ENCODE results near the gene ELSPBP1.

ELSPBP1 gene

DNA sequence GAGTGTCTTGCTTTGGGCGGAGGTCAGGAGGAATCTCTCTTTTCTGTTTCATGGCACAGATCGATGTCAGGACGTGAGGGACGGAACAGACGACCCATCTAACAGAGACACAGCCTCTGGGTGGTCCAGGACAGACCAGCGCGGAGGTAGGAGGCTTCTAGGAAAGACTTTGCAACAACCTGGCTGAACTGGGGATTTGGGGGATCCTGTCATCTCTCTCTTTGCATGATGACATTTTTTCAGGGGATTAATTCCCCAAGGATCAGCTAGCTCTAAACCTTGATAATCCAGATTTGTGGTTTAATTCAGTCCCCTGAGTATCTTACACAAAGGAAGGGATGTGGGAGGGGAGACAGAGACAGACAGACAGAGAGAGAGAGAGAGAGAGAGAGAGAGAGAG is 35.0 kb downstream of the ELSPBP1 start:
- no peak overlapping the region for H3K9ac ChIP-seq (ENCODE audit: low read length)
- no peaks in the 10 kb centered on the region for H3K27me3 ChIP-seq (ENCODE audit: low read length)
- no peak for TF ChIP-seq EZH2phosphoT487 (conservative IDR thresholded peaks at IDR 0.05; ENCODE audit: low read length)
- TF ChIP-seq CTCF (IDR thresholded peaks at IDR 0.05; ENCODE audit: insufficient read depth, low read length, poor library complexity, severe bottlenecking), result no peak
- H3F3A ChIP-seq (ENCODE audit: insufficient read depth), result no peaks in the 10 kb centered on the region
- no peaks in the 10 kb centered on the region for H3K36me3 ChIP-seq (ENCODE audit: low read length)
- H2AFZ ChIP-seq (ENCODE audit: low read depth, low read length, severe bottlenecking), result no peak overlapping the region
- no peak overlapping the region for H3K27ac ChIP-seq (ENCODE audit: low read depth, low read length)
- no peaks in the 10 kb centered on the region for H4K20me1 ChIP-seq (ENCODE audit: low read depth, low read length)
- H3K4me2 ChIP-seq (ENCODE audit: low read depth, low read length, poor library complexity, severe bottlenecking), result no peak overlapping the region
- no peaks in the 10 kb centered on the region for H3K9me3 ChIP-seq (ENCODE audit: insufficient read depth, low read length)
- H3K79me2 ChIP-seq (ENCODE audit: insufficient read depth, low read length), result no peaks in the 10 kb centered on the region
- no peaks in the 10 kb centered on the region for H3K9me2 ChIP-seq (replicated peaks; ENCODE audit: insufficient read depth, low read length)
- no peak overlapping the region for H3K4me3 ChIP-seq (ENCODE audit: insufficient read depth, low read length, poor library complexity, severe bottlenecking)

DNA sequence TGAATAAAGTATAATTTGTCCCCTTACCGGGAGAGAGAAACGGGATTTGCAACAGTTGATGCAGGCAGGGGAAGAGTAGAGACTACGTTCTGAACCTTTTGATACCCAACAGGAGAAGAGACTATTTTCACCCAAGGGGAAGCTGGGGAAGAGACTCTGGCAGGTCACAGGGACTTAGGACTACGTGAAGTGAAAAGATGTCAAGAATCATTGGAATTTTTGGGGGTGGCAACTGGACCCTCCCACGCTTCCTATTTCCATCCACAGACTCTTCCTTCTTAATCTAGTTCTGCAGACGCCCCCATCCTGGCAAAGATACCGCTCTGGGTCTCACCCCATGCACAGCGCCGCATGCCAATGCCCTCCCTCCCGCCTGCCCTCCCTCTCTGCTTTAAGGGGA is 35.6 kb downstream of the ELSPBP1 start:
- Histone ChIP-seq H3K27me3 (ENCODE audit: low read length) (no peaks in the 10 kb centered on the region), H3K79me2 (ENCODE audit: insufficient read depth, low read length) (no peaks in the 10 kb centered on the region), H3K9ac (ENCODE audit: low read length) (no peak overlapping the region), H3K9me2 (replicated peaks; ENCODE audit: insufficient read depth, low read length) (no peaks in the 10 kb centered on the region), H3K9me3 (ENCODE audit: insufficient read depth, low read length) (no peaks in the 10 kb centered on the region), H4K20me1 (ENCODE audit: low read depth, low read length) (no peaks in the 10 kb centered on the region), H3K4me2 (ENCODE audit: low read depth, low read length, poor library complexity, severe bottlenecking) (no peak overlapping the region), H3K27ac (ENCODE audit: low read depth, low read length) (no peak overlapping the region), H3F3A (ENCODE audit: insufficient read depth) (no peaks in the 10 kb centered on the region), H3K4me3 (ENCODE audit: insufficient read depth, low read length, poor library complexity, severe bottlenecking) (no peak overlapping the region), H3K36me3 (ENCODE audit: low read length) (no peaks in the 10 kb centered on the region), H2AFZ (ENCODE audit: low read depth, low read length, severe bottlenecking) (no peak overlapping the region)
- TF ChIP-seq EZH2phosphoT487 (conservative IDR thresholded peaks at IDR 0.05; ENCODE audit: low read length) (no peak), CTCF (IDR thresholded peaks at IDR 0.05; ENCODE audit: insufficient read depth, low read length, poor library complexity, severe bottlenecking) (no peak)

DNA sequence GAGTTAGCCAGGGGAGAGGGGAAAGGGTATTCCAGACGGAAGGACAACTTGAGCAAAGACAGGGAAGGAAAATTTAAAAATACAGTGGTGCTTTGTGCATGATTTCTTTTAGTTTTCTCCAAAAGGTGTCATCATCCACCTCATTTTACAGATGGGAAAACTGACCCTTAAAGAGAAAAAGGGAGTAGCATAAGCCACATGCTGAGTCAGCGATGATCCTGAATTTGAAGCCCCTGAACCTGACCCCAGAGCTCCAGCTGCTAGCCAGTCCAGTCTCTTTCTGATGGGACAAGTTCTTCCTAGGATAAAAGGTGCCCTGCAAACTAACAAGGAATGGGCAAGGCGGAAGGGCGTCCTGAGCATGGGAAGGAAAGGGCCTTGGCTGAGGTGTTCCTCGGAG is 39.2 kb downstream of the ELSPBP1 start:
- Histone ChIP-seq H3K27me3 (ENCODE audit: low read length) (no peaks in the 10 kb centered on the region), H4K20me1 (ENCODE audit: low read depth, low read length) (no peaks in the 10 kb centered on the region)

More for the DNA sequence above, 39.2 kb downstream of the ELSPBP1 start:
- no peak overlapping the region for H3K4me2 ChIP-seq (ENCODE audit: low read depth, low read length, poor library complexity, severe bottlenecking)
- no peaks in the 10 kb centered on the region for H3K79me2 ChIP-seq (ENCODE audit: insufficient read depth, low read length)
- TF ChIP-seq CTCF (IDR thresholded peaks at IDR 0.05; ENCODE audit: insufficient read depth, low read length, poor library complexity, severe bottlenecking), result no peak
- no peak for TF ChIP-seq EZH2phosphoT487 (conservative IDR thresholded peaks at IDR 0.05; ENCODE audit: low read length)
- no peaks in the 10 kb centered on the region for H3K36me3 ChIP-seq (ENCODE audit: low read length)
- H3K27ac ChIP-seq (ENCODE audit: low read depth, low read length), result no peak overlapping the region
- peaks cover 7% of the 10 kb centered on the region; the same call in 1 of the 2 replicates for H3K9me3 ChIP-seq (ENCODE audit: insufficient read depth, low read length)
- no peak overlapping the region for H3K4me3 ChIP-seq (ENCODE audit: insufficient read depth, low read length, poor library complexity, severe bottlenecking)
- H3F3A ChIP-seq (ENCODE audit: insufficient read depth), result no peaks in the 10 kb centered on the region
- H2AFZ ChIP-seq (ENCODE audit: low read depth, low read length, severe bottlenecking), result no peak overlapping the region
- no peak overlapping the region for H3K9ac ChIP-seq (ENCODE audit: low read length)
- no peaks in the 10 kb centered on the region for H3K9me2 ChIP-seq (replicated peaks; ENCODE audit: insufficient read depth, low read length)

All from SU-DHL-6 (cell line).